Measurements from ENCODE around the gene RAB37.

DNA sequence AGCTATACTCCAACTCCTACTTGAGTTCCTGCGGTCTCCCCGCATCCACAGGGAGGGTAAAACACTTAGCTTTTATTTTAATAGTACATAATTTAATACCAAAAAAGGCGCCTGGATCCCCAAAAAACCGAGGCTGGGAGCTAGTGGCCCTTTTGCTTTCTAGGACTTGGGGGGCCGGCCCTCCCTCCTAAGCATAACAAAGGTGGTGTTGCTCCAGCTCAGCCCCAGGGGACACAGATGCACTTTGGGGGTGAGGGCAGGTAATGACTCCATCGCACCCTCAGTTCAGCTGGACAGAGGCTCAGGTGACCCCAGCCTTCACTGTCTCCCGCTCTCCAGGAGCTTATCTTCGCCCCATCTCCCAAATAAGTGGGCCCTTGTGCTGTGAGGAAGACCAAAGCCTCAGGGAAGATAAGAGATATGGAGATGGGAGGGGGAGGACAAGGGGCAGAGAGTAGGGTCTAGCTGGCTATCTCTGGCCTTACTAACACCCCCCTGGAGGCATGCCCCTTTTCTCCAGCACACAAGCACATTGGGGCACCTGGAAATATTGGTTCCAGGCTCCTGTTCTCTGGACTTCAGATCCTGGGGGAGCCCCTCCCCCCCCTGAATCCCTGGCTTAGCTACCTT is 8.6 kb downstream of the RAB37 start:
- TF ChIP-seq, protein P1, sequence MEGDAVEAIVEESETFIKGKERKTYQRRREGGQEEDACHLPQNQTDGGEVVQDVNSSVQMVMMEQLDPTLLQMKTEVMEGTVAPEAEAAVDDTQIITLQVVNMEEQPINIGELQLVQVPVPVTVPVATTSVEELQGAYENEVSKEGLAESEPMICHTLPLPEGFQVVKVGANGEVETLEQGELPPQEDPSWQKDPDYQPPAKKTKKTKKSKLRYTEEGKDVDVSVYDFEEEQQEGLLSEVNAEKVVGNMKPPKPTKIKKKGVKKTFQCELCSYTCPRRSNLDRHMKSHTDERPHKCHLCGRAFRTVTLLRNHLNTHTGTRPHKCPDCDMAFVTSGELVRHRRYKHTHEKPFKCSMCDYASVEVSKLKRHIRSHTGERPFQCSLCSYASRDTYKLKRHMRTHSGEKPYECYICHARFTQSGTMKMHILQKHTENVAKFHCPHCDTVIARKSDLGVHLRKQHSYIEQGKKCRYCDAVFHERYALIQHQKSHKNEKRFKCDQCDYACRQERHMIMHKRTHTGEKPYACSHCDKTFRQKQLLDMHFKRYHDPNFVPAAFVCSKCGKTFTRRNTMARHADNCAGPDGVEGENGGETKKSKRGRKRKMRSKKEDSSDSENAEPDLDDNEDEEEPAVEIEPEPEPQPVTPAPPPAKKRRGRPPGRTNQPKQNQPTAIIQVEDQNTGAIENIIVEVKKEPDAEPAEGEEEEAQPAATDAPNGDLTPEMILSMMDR (conservative IDR thresholded peaks at IDR 0.05), result no peak
- no peak for TF ChIP-seq ZFX (IDR thresholded peaks at IDR 0.05)

Data from C4-2B (cell line).